Heart right ventricle (tissue), 16 donors: ENCODE results near the gene ABLIM2. TPM values are rescaled to one million over a fixed set of nuclear protein-coding genes. Genes with fewer than 3 reads are reported as not detected.

ENCODE experiments used
- ATAC-seq, 8 donors: fragments of 200-7000 bp; cut with Tn5 transposase; one replicate each; pipeline ENCODE4 v1.9.1; 2020; ENCODE audit warnings: mild to moderate bottlenecking in 8 of 8, moderate library complexity in 8 of 8, moderate number of reproducible peaks in 1 of 8
- DNase-seq, 2 donors: peaks; one replicate each; pipeline ENCODE4 v3.0.0-alpha.2; 2020
- H3K27ac ChIP-seq, 10 donors: fragments of 200-600 bp; sonication (generic) in 2 of 10; one replicate each; pipeline versions ENCODE4 v1.5.0 to v1.8.0; 2020 to 2022; ENCODE audit warnings: mild to moderate bottlenecking in 3 of 10
- H3K27me3 ChIP-seq, 7 donors: fragments of 200-600 bp; one replicate each; pipeline ENCODE4 v1.8.0; 2021 to 2022; ENCODE audit warnings: mild to moderate bottlenecking in 2 of 7
- H3K36me3 ChIP-seq, 9 donors: fragments of 200-600 bp; sonication (generic) in 1 of 9; one replicate each; pipeline versions ENCODE4 v1.5.0 to v1.8.0; 2020 to 2022; ENCODE audit warnings: mild to moderate bottlenecking in 2 of 9
- H3K4me1 ChIP-seq, 9 donors: fragments of 200-600 bp; sonication (generic) in 1 of 9; one replicate each; pipeline versions ENCODE4 v1.5.0 to v1.8.0; 2020 to 2022; ENCODE audit warnings: mild to moderate bottlenecking in 4 of 9
- H3K4me3 ChIP-seq, 10 donors: fragments of 200-600 bp; sonication (generic) in 2 of 10; one replicate each; pipeline versions ENCODE4 v1.5.0 to v1.8.0; 2020 to 2022; ENCODE audit warnings: mild to moderate bottlenecking in 7 of 10, moderate library complexity in 2 of 10
- H3K9me3 ChIP-seq, 11 donors: fragments of 200-600 bp in 10 of 11; sonication (generic) in 2 of 11; one replicate each; pipeline versions ENCODE4 v1.5.0 to v1.8.0; 2013 to 2022; ENCODE audit warnings: mild to moderate bottlenecking in 2 of 11, control low read depth in 1 of 11, moderate library complexity in 1 of 11
- CTCF ChIP-seq, 9 donors: fragments of 200-600 bp; sonication (generic) in 2 of 9; IDR thresholded peaks; one replicate each; pipeline versions ENCODE4 v1.5.0 to v1.8.0; 2021 to 2022; ENCODE audit warnings: antibody characterized with exemption in 9 of 9, mild to moderate bottlenecking in 5 of 9, moderate library complexity in 1 of 9
- whole genome bisulfite sequencing, 2 donors: extraction: QIAGEN DNeasy Blood & Tissue Kit; methylation state at CpG; one replicate each; pipeline ENCODE4 v1.1.7; 2013; ENCODE audit warnings: inconsistent platforms in 1 of 2; 5-methylcytosine and 5-hydroxymethylcytosine counted together
- intact Hi-C, 10 donors: fragments of 100-400 bp; cut with DNase I; formaldehyde crosslinking; loops; one replicate each; pipeline versions ENCODE4 v1.11.1 to v1.14.2; 2022
- polyA plus RNA-seq, 2 donors: library from polyadenylated mRNA; stranded (reverse); fragments of 200-250 nt; gene quantifications; one replicate each; pipeline ENCODE4 v1.2.3, GENCODE V29; 2013
- total RNA-seq, 10 donors: library from RNA; stranded (reverse); fragmentation: NEBNext Ultra II Directional in 3 of 10; extraction: Animal tissue kit (Norgen Biotek cat#: 25700) in 3 of 10; gene quantifications; one replicate each; pipeline versions ENCODE4 v1.2.1 to v1.2.4, GENCODE V29; 2021 to 2023
- donor health status: Arrhythmogenic right ventricular cardiomyopathy.
- donor health status: ischemic (EF 13 %, LVEDD 7.1; RV severe dilation, severe dysfunction).
- donor health status: healthy with polysubstance abuse.
- donor health status: DM: no; HTN: yes; CAD: no.
- donor health status: DM: no; HTN: no; CAD: no.
- donor health status: ischemic (EF 25% LVEDD 6.9; RV normal size, moderate dysfunction).
- donor health status: ischemic (EF 25% LVEDD 5.7; RV mildly dilated, moderate dysfunction).
- donor health status: healthy.
- donor health status: DM: yes; HTN: yes; CAD: no.
- donor health status: Ischemic cardiomyopathy.
- donor health status: ischemic (EF 35%, LVEDD 5.7; RV mildly dilated, moderate dysfunction).
- donor health status: nonischemic (EF 11% LVEDD 7.7; RV severe dilation, severe dysfunction).
- donor health status: DM: yes; HTN: yes; CAD: no.
- donor health status: PGD.
- donor health status: ischemic (EF 29% LVEDD 5.4; RV normal size, mild dysfunction).
- donor health status: nonischemic (EF 23%, LVEDD 6.1; RV moderate dilation, normal function).

ABLIM2 gene
- total and polyA plus RNA-seq, 12 donors: 7.2 to 27.8 (median 17.6) TPM

GRCh38 chr4:7941111-7941964 lies 217.3 kb downstream of the ABLIM2 start:
- Histone ChIP-seq H3K9me3 (no peaks in the 10 kb centered on the region), H3K27ac (no peak overlapping the region), H3K4me1 (peaks cover 0 to 26% (median 18%) of the 10 kb centered on the region in 9 donors), H3K4me3 (no peak overlapping the region), H3K27me3 (peaks cover 0 to 34% (median 0%) of the 10 kb centered on the region in 7 donors), H3K36me3 (no peaks in the 10 kb centered on the region)
- no peak for DNase-seq
- 80 to 83% methylated on average over 11 of the region's 11 CpGs for WGBS, 2 donors
- no peak for ATAC-seq
- intact Hi-C loops: no loop called here
- TF ChIP-seq CTCF (IDR thresholded peaks at IDR 0.05): no peak

- ATAC-seq (peak; percentile 95 to 98 (median 97)), DNase-seq (peak; percentile 91 to 92)
- WGBS, 2 donors: 0% methylated on average over 59 to 96 of the region's 96 CpGs
- Histone ChIP-seq H3K27ac (peak within 1 kb of the TSS; percentile 75 to 95 (median 92)), H3K27me3 (peaks cover 0 to 34% (median 0%) of the 10 kb centered on the region in 7 donors), H3K4me1 (peaks cover 0 to 31% (median 19%) of the 10 kb centered on the region in 9 donors), H3K4me3 (peak within 1 kb of the TSS; percentile 77 to 93 (median 86)), H3K36me3 (no peaks in the 10 kb centered on the region), H3K9me3 (no peaks in the 10 kb centered on the region)
- intact Hi-C loops: loop anchor here in 4 of 10 donors (2.0 to 10.0 kb wide), 4 partner anchors 45 to 137 kb away; no protein-coding TSS in a partner anchor
- no peak for TF ChIP-seq CTCF (IDR thresholded peaks at IDR 0.05)
These were observed 219.1 kb downstream of the ABLIM2 start, which contains the start of gene AFAP1 for GRCh38 chr4:7939377-7940108. AFAP1 (minus strand) TSS chr4:7939861; CDS start chr4:7872078, 67,783 bp downstream.

- intact Hi-C loops: loop anchor here in 4 of 10 donors (2.0 to 10.0 kb wide), 4 partner anchors 46 to 136 kb away; no protein-coding TSS in a partner anchor
- peaks cover 0 to 34% (median 0%) of the 10 kb centered on the region in 7 donors for H3K27me3 ChIP-seq
- peak in 1 of 9 donors; percentile 7 for TF ChIP-seq CTCF (IDR thresholded peaks at IDR 0.05)
- H3K27ac ChIP-seq: peak overlapping the region; percentile 75 to 95 (median 92)
- ATAC-seq (peak; percentile 40 to 66 (median 52)), DNase-seq (peak; percentile 37 to 57)
- peaks cover 0 to 31% (median 19%) of the 10 kb centered on the region in 9 donors for H3K4me1 ChIP-seq
- H3K36me3 ChIP-seq: no peaks in the 10 kb centered on the region
- peak overlapping the region; percentile 77 to 93 (median 86) for H3K4me3 ChIP-seq
- 1% methylated on average over 64 to 75 of the region's 75 CpGs for WGBS, 2 donors
- H3K9me3 ChIP-seq: peaks cover 0 to 6% (median 0%) of the 10 kb centered on the region in 11 donors
These were observed 219.8 kb downstream of the ABLIM2 start for GRCh38 chr4:7938609-7939376.
